Activated T-cell treated with anti-CD3 and anti-CD28 coated beads, Interleukin-2, amount 50 U/mL, for 72 hours (primary cell): ENCODE measurements around the gene CCDC85C. TPM values are rescaled to one million over a fixed set of nuclear protein-coding genes. Genes with fewer than 3 reads are reported as not detected.
A peak's percentile ranks its signal among the peaks of the same experiment; 100 is the strongest.

ENCODE experiments used
- ATAC-seq, 2 donors: fragments of 150-1000 bp; cut with Tn5 transposase; replicated peaks in 1 of 2; 2 replicates each; pipeline ENCODE4 v1.10.0; 2021; ENCODE audit warnings: moderate library complexity in 2 of 2, mild to moderate bottlenecking in 1 of 2
- DNase-seq, 2 donors: peaks; one replicate each; pipeline ENCODE4 v3.0.0; 2021 to 2022; ENCODE audit warnings: mixed read lengths in 1 of 2
- H3K27ac Mint-ChIP-seq: one replicate; pipeline ENCODE4 v1.8.0; 2022; ENCODE audit warnings: mild to moderate bottlenecking, moderate library complexity, mixed read lengths
- H3K27me3 Mint-ChIP-seq: one replicate; pipeline ENCODE4 v1.8.0; 2022; ENCODE audit warnings: low read depth, mixed read lengths
- H3K36me3 Mint-ChIP-seq, 2 donors: one replicate each; pipeline ENCODE4 v1.8.0; 2022; ENCODE audit warnings: mixed read lengths in 2 of 2, mild to moderate bottlenecking in 1 of 2; ENCODE audit not compliant: insufficient read depth in 2 of 2
- H3K4me1 Mint-ChIP-seq: one replicate; pipeline ENCODE4 v1.8.0; 2022; ENCODE audit warnings: low read depth, mixed read lengths
- H3K4me3 Mint-ChIP-seq, 2 donors: one replicate each; pipeline ENCODE4 v1.8.0; 2022; ENCODE audit warnings: mild to moderate bottlenecking in 2 of 2, mixed read lengths in 2 of 2, moderate library complexity in 2 of 2
- H3K9me3 Mint-ChIP-seq, 2 donors: one replicate each; pipeline ENCODE4 v1.8.0; 2022; ENCODE audit warnings: mixed read lengths in 2 of 2
- total RNA-seq, 2 donors: library from RNA; stranded (reverse); gene quantifications; one replicate each; pipeline ENCODE4 v1.2.3, GENCODE V29; 2022

The CCDC85C gene
- total RNA-seq, 2 donors from 2014 or later: 10.1 to 11.3 TPM

DNA sequence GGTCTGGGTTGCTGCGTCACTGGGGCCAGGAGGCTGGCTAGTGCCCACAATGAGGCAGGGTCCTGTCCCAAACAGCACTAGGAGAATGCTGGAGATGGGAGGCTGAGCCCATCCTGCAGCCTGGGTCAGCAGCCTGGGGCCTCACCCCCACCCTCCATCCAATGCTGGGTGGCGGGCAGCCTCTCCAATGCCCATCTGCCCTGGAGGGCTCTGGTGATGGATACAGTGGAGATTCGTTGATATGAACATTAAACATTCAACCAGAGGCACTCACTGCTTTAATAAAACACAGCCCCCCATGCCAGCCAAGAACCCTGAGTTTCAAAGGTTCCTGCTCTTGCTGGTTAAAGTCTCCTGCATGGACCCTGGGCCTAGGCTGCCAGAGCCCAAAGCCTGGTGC lies 21.5 kb upstream of the CCDC85C start:
- ATAC-seq (no peak), DNase-seq (no peak)
- Mint-ChIP-seq H3K27ac (no peak overlapping the region), H3K4me1 (peaks cover 3% of the 10 kb centered on the region), H3K36me3 (no peaks in the 10 kb centered on the region), H3K9me3 (no peaks in the 10 kb centered on the region), H3K4me3 (no peak overlapping the region), H3K27me3 (peaks cover 26% of the 10 kb centered on the region)

- peaks cover 26% of the 10 kb centered on the region for H3K27me3 Mint-ChIP-seq
- H3K9me3 Mint-ChIP-seq: no peaks in the 10 kb centered on the region
- DNase-seq (no peak), ATAC-seq (no peak)
- peaks cover 3% of the 10 kb centered on the region for H3K4me1 Mint-ChIP-seq
- H3K27ac Mint-ChIP-seq: no peak overlapping the region
- H3K4me3 Mint-ChIP-seq: no peak overlapping the region
- no peaks in the 10 kb centered on the region for H3K36me3 Mint-ChIP-seq
Measured at GRCh38 chr14:99624971-99625370, 21.0 kb upstream of the CCDC85C start.

GRCh38 chr14:99624024-99624423 lies 20.0 kb upstream of the CCDC85C start:
- Mint-ChIP-seq H3K9me3 (no peaks in the 10 kb centered on the region), H3K36me3 (no peaks in the 10 kb centered on the region), H3K27ac (no peak overlapping the region), H3K4me3 (no peak overlapping the region), H3K27me3 (peaks cover 26% of the 10 kb centered on the region), H3K4me1 (peaks cover 2% of the 10 kb centered on the region)
- ATAC-seq (no peak), DNase-seq (no peak)

DNA sequence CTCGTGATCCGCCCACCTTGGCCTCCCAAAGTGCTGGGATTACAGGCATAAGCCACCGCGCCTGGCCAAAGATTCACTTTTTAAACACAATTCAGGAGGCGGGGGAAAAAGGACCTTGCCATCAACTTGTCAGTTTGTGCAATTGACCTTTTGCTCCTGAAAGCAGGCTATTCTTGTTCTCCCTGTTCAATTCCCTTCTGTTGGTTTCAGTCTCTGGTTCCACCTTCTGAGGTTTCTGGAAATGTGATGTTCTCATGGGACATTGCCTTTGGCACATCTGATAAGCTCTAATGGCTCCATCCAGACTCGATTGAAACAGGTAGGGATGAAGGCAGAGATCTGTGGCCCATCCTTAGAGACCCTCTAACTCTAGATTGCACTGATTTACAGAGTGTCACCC lies 17.9 kb upstream of the CCDC85C start:
- ATAC-seq (no peak), DNase-seq (no peak)
- no peaks in the 10 kb centered on the region for H3K4me1 Mint-ChIP-seq
- no peaks in the 10 kb centered on the region for H3K36me3 Mint-ChIP-seq
- peaks cover 23% of the 10 kb centered on the region for H3K27me3 Mint-ChIP-seq
- no peaks in the 10 kb centered on the region for H3K9me3 Mint-ChIP-seq
- no peak overlapping the region for H3K4me3 Mint-ChIP-seq
- H3K27ac Mint-ChIP-seq: no peak overlapping the region

DNA sequence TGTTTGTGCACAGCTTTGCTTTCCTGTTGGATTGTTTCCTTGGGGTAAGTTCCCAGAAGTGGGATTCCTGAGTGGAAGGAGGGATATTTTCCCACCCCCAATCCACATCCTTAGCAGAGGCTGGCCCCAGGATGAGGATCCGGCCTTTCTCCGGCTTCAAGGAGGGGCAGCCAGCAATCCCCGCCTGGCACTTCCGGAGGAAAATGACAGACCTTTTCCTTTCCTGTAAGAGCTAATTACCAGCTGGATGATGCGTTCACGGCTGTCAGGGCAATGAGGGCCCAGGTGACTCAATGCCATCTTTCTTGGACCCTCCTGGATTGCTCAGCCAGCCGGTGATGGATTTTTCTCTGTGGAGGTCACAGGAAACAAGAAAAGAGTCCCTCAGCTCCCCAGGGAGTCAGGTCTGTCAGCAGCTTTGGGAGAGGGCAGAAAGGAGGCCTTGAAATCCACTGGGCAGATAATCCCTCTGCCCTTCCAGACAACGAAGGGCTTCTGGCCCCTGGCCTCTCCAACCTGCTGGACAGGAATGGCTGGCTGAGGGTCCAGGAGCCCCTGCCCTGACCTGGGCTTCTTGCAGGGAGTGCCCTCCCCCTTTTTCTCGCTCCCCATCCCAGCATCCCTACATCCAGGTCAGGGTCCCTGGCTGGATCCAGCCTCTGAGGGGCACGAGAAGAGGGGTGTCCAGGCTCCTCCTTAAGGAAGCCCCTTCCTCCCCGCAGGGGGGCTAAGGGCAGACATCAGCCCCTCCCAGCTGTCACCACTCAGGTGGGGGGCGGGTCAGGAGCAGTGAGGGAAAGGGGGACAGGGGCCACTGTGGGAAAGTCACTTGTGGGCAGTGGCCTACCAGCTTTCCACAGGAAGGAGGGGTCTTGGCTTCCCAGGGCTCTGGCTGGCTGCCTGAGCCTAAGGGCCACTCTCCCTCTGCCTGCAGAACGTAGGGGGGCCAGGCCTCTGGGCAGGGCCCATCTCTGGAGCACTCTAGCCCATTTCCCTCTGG lies 16.1 kb upstream of the CCDC85C start:
- H3K36me3 Mint-ChIP-seq: no peaks in the 10 kb centered on the region
- ATAC-seq (no peak), DNase-seq (no peak)
- H3K4me3 Mint-ChIP-seq: no peak overlapping the region
- no peak overlapping the region for H3K27ac Mint-ChIP-seq
- no peaks in the 10 kb centered on the region for H3K4me1 Mint-ChIP-seq
- peaks cover 36% of the 10 kb centered on the region for H3K27me3 Mint-ChIP-seq
- H3K9me3 Mint-ChIP-seq: no peaks in the 10 kb centered on the region

DNA sequence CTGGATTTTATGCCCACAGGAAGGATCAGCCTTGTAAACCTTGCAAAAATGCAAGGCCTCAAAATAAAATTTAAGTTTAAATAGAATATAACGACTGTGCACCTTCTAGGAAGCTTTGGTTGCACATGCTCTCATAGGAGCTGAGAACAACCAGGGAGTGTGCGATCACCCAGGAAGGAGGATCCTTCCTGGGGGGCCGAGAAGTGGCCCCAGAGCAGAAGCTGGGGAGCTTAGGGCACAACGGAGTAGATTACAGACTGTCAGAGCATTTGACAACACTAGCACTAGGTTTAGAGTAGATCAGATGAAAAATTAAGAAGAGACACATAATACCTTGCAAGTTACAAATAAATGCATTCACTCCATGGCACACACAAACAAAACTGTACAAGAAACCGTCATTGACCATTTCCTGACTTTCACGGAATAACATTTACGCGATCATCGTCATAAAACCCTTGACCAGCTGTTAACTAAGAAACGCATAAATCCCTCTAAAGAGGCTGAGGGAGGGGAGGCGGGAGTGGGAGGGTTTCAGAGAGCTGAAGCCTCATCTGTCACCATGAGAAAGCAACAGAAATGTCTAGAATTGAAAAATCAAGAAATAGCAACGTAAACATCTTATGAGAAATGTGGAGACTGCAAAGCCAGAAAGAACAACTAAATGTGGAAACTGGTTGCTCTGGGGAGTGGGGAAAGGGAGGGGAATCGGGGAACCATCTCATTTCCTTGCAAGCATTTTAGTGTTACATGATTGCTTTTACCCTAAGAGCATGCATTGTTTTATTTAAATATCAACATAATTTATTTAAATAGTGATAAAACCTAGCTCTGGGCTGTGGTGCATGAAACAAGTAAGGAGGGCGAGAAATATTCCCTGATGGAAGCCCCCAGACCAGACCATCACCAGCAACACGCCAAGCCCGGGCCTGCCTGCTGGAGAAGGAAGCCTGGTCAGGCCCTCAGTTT lies 13.1 kb upstream of the CCDC85C start:
- no peaks in the 10 kb centered on the region for H3K9me3 Mint-ChIP-seq
- peaks cover 21% of the 10 kb centered on the region for H3K27me3 Mint-ChIP-seq
- peaks cover 3% of the 10 kb centered on the region for H3K4me1 Mint-ChIP-seq
- no peak overlapping the region for H3K4me3 Mint-ChIP-seq
- ATAC-seq (no peak), DNase-seq (no peak)
- H3K36me3 Mint-ChIP-seq: no peaks in the 10 kb centered on the region
- no peak overlapping the region for H3K27ac Mint-ChIP-seq

GRCh38 chr14:99615497-99616157 lies 11.6 kb upstream of the CCDC85C start:
- DNase-seq (no peak), ATAC-seq (no peak)
- peaks cover 21% of the 10 kb centered on the region for H3K27me3 Mint-ChIP-seq
- no peaks in the 10 kb centered on the region for H3K9me3 Mint-ChIP-seq
- H3K36me3 Mint-ChIP-seq: no peaks in the 10 kb centered on the region
- no peak overlapping the region for H3K4me3 Mint-ChIP-seq
- no peak overlapping the region for H3K27ac Mint-ChIP-seq
- peaks cover 7% of the 10 kb centered on the region for H3K4me1 Mint-ChIP-seq

GRCh38 chr14:99612738-99613330 lies 8.8 kb upstream of the CCDC85C start:
- Mint-ChIP-seq H3K9me3 (no peaks in the 10 kb centered on the region), H3K27me3 (peaks cover 21% of the 10 kb centered on the region), H3K27ac (no peak overlapping the region), H3K4me3 (no peak overlapping the region), H3K36me3 (no peaks in the 10 kb centered on the region), H3K4me1 (peaks cover 7% of the 10 kb centered on the region)
- no peak for ATAC-seq
- no peak for DNase-seq

DNA sequence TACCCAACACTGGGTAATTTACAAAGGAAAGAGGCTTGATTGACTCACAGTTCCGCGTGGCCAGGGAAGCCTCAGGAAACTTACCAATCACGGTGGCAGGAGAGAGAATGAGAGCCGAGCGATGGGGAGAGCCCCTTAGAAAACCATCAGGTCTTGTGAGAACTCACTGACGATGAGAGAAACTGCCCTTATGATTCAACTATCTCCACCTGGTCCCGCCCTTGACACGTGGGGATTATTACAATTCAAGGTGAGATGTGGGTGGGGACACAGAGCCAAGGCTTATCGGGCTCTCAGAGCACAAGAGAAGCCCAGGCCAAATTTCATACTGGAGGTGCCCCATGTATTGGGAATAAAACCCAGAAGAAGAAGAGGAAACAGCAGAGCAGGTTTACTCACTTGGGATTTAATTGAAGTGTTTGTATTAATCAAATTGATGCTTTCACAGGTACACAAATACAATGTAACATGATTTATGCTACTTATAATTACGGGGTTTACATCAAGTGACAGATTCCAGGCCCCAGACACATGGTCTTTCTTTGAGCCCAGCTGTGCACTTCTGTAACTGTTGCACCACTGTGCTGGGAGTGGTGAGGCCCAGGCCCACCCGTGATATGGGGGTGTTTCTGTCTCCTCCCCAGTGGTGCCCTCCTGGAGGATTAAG lies 8.2 kb upstream of the CCDC85C start:
- Mint-ChIP-seq H3K9me3 (no peaks in the 10 kb centered on the region), H3K27me3 (peaks cover 20% of the 10 kb centered on the region), H3K4me3 (no peak overlapping the region), H3K36me3 (no peaks in the 10 kb centered on the region), H3K27ac (no peak overlapping the region), H3K4me1 (peaks cover 7% of the 10 kb centered on the region)
- DNase-seq (no peak), ATAC-seq (peak in 1 of 2 donors; percentile 23)

GRCh38 chr14:99611646-99612045 lies 7.6 kb upstream of the CCDC85C start:
- ATAC-seq (no peak), DNase-seq (no peak)
- Mint-ChIP-seq H3K4me1 (peaks cover 7% of the 10 kb centered on the region), H3K9me3 (no peaks in the 10 kb centered on the region), H3K4me3 (no peak overlapping the region), H3K27ac (no peak overlapping the region), H3K27me3 (peaks cover 14% of the 10 kb centered on the region), H3K36me3 (no peaks in the 10 kb centered on the region)

DNA sequence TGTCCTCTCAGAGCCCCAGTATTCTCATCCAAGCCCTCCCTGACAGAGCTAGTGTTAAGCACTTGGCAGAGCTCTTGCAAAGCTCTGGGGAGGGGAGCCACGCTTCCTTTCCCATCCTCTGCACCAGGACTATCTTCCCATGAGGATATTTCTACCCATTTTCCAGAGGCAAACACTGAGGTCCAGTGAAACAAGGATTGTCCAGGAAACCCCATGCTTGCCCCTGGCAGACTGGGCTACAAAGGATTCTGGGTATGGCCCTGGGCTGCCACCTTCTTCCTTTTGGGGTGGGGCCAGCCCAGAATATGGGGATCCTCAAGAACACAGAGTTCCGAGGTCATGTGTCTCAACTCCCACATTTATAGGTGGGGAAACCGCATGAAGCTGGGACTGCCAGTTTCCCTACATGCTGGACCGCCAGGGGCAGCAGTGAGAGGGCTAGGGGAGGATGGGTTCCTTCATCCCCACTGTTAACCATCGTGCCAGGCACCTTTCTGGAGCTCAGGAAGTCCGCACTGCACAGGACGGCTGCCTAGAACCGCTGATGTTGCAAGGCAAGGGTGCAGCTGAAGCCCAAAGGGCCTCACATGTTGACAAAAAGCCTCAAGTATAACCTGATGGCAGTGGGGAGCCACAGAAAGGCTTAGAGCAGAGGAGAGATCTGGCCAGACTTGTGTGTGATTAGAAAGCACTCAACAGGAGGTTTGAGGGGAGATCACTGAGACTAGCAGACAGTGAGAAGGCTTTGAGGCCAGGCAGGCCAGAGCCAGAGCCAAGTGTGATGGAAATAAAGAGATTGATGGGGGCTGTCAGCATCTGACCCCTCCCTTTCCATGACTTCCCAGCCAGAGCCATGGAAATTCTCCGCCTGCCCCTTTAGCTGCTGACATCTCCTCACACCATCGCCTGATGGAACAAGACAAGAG lies 5.5 kb upstream of the CCDC85C start:
- ATAC-seq (no peak), DNase-seq (no peak)
- H3K4me1 Mint-ChIP-seq: peaks cover 13% of the 10 kb centered on the region
- no peaks in the 10 kb centered on the region for H3K36me3 Mint-ChIP-seq
- no peak overlapping the region for H3K4me3 Mint-ChIP-seq
- H3K27me3 Mint-ChIP-seq: no peaks in the 10 kb centered on the region
- H3K27ac Mint-ChIP-seq: no peak overlapping the region
- H3K9me3 Mint-ChIP-seq: no peaks in the 10 kb centered on the region
